Measurements from ENCODE around the gene SLC5A2. TPM values are rescaled to one million over a fixed set of nuclear protein-coding genes. Genes with fewer than 3 reads are reported as not detected.
A peak's percentile ranks its signal among the peaks of the same experiment; 100 is the strongest.

Gene SLC5A2
- total and polyA plus RNA-seq, 2 of the 13 experiments (the other 11 are each of a cell fraction or from before 2014, with no cell fraction given) = 0.24 to 0.97 TPM

GRCh38 chr16:31507929-31508705, 25.2 kb downstream of the SLC5A2 start, which contains the start of gene RUSF1 (continued):
- TF ChIP-seq ZBTB40 (IDR thresholded peaks at IDR 0.05) (no peak), ZBTB40 (CRISPR knock-in tag; IDR thresholded peaks at IDR 0.05) (peak; percentile 93; the same call in 1 of the 2 replicates), ZNF329 (CRISPR knock-in tag; IDR thresholded peaks at IDR 0.05; ENCODE audit: low read depth) (peak; percentile 93), ZMYM2 (CRISPR knock-in tag; IDR thresholded peaks at IDR 0.05) (peak; percentile 33; the same call in 1 of the 2 replicates), CEBPB (IDR thresholded peaks at IDR 0.05; ENCODE audit: borderline replicate concordance, low read depth, low read length) (no peak), RBAK (CRISPR knock-in tag; IDR thresholded peaks at IDR 0.05) (no peak), HDAC1 (CRISPR knock-in tag; IDR thresholded peaks at IDR 0.05) (peak; percentile 95), ZNF136 (CRISPR knock-in tag; IDR thresholded peaks at IDR 0.05; ENCODE audit: low read depth) (no peak), ZNF234 (CRISPR knock-in tag; conservative IDR thresholded peaks at IDR 0.05) (peak; percentile 64; the same call in 1 of the 2 replicates), SMYD3 (CRISPR knock-in tag; IDR thresholded peaks at IDR 0.05) (peak; percentile 63; the same call in 1 of the 2 replicates), PAF1 (CRISPR knock-in tag; IDR thresholded peaks at IDR 0.05) (no peak), ATAD3A (CRISPR knock-in tag; IDR thresholded peaks at IDR 0.05) (no peak; the same call in 1 of the 2 replicates), YY1 (IDR thresholded peaks at IDR 0.05; ENCODE audit: insufficient read depth, insufficient replicate concordance, low read depth, low read length) (peak; percentile 94), ZNF883 (CRISPR knock-in tag; IDR thresholded peaks at IDR 0.05; ENCODE audit: not compliant biosample characterization) (peak; percentile 84), ZNF510 (CRISPR knock-in tag; IDR thresholded peaks at IDR 0.05; ENCODE audit: low read depth) (peak; percentile 89; the same call in 1 of the 2 replicates)
